ENCODE measurements around the gene EXOSC7. TPM values are rescaled to one million over a fixed set of nuclear protein-coding genes. Genes with fewer than 3 reads are reported as not detected.
A peak's percentile ranks its signal among the peaks of the same experiment; 100 is the strongest.

Gene EXOSC7
- total and polyA plus RNA-seq, 2 of the 4 experiments (the other 2 are of a cell fraction): 61.6 to 62.2 TPM

DNA sequence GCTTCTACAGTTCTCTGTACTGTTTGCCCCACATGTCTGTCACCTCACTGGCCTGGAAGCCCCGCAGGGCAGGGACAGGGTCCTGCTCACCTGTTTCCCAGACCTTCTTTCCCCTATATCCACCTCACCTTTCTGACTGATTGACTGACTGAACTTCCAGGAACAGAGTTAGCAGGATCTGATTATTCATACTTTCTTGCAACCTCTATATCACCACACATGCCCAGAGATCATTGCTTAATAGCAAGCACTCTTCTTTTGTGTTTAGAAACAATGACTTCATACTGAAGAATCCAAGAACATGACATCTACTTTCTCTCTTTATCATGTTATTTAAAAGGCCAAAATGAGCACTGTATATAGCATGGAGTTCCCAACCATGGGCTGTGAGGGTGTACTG, 32.1 kb downstream of the EXOSC7 start:
- H2BK120ac ChIP-seq (ENCODE audit: low read depth, low read length): 0 out of 2 replicates have a peak overlapping the region, but pooled peaks have one; percentile 53
- TF ChIP-seq USF2 (IDR thresholded peaks at IDR 0.05; ENCODE audit: low read depth, low read length) (no peak), BHLHE40 (IDR thresholded peaks at IDR 0.05; ENCODE audit: low read depth, low read length) (peak; percentile 51; the same call in 1 of the 2 replicates), CEBPB (IDR thresholded peaks at IDR 0.05; ENCODE audit: low read depth, low read length) (peak; percentile 96)
- no peak overlapping the region; the same call in 1 of the 2 replicates for H3K56ac ChIP-seq (ENCODE audit: extremely low read depth, insufficient read depth, low read length)
- H3K4me3 ChIP-seq (ENCODE audit: insufficient read depth, low read depth, low read length): no peak overlapping the region
- H3K4me1 ChIP-seq (ENCODE audit: control insufficient read depth, insufficient read depth, low read length): peaks cover 30% of the 10 kb centered on the region
- CTCF ChIA-PET: interaction anchor here (1.3 kb wide), 1 partner anchor 13 kb away, joined by 4 read pairs; no protein-coding TSS in a partner anchor
- H3K79me1 ChIP-seq (ENCODE audit: low read depth in 1 of 2, low read length in 2 of 2): peaks cover 7 to 26% of the 10 kb centered on the region in 2 experiments; a peak in 3 of 4 replicates
- H4K8ac ChIP-seq (ENCODE audit: low read depth in 2 of 2, low read length in 2 of 2): peak overlapping the region in 1 of 2 experiments; percentile 53; a peak in 1 of 4 replicates
- no peak overlapping the region for H3K9ac ChIP-seq (ENCODE audit: low read depth, low read length)
- no TSS peak for BruUV-seq (replicated peaks)
- H3K4ac ChIP-seq (ENCODE audit: low read depth, low read length): peak overlapping the region; percentile 3; the same call in 1 of the 2 replicates
- DNase-seq (peak; percentile 79), ATAC-seq (ENCODE audit: low read depth) (peak; percentile 5; the same call in 1 of the 2 replicates)
- peak overlapping the region; percentile 51; the same call in 1 of the 2 replicates for H3K4me2 ChIP-seq (ENCODE audit: low read depth, low read length)
- H2AFZ ChIP-seq (replicated peaks; ENCODE audit: low read length, poor library complexity): no peak overlapping the region
- intact Hi-C loops (cut with micrococcal nuclease): no loop called here
- no peaks in the 10 kb centered on the region for H3K9me3 ChIP-seq (ENCODE audit: control insufficient read depth, insufficient read depth, low read length)
- H3K27me3 ChIP-seq (ENCODE audit: control insufficient read depth, insufficient read depth, low read length): no peaks in the 10 kb centered on the region
- peaks cover 5% of the 10 kb centered on the region for H4K20me1 ChIP-seq (ENCODE audit: insufficient read depth, low read length)
- no peak overlapping the region for H3K27ac ChIP-seq (ENCODE audit: insufficient read depth, low read length)
- H2AK5ac ChIP-seq (ENCODE audit: low read depth, low read length): peak overlapping the region; percentile 41; the same call in 1 of the 2 replicates
- WGBS, 2 experiments (ENCODE audit: extremely low coverage in 2 of 2, insufficient read length in 1 of 2): 100% methylated on average over 1 of the region's 1 CpG; no CpG with 5 or more reads in 1 of the 2 experiments
- no peak overlapping the region for H2BK15ac ChIP-seq (ENCODE audit: low read depth, low read length)
- H3K36me3 ChIP-seq (ENCODE audit: control insufficient read depth, insufficient read depth, low read length): peaks cover 14% of the 10 kb centered on the region
- no peak overlapping the region for H2BK20ac ChIP-seq (ENCODE audit: low read depth, low read length)
- H3K14ac ChIP-seq (replicated peaks; ENCODE audit: low read depth, low read length): peak overlapping the region; percentile 69; the same call in 1 of the 2 replicates
- POLR2A ChIA-PET (ENCODE audit: unreplicated experiment): no interaction called here
- H4K91ac ChIP-seq (ENCODE audit: insufficient read depth, low read depth, low read length): no peak overlapping the region
- in situ Hi-C loops (cut with MboI; ENCODE audit: low sequenced_read_pairs): no loop called here
- no peak overlapping the region for H3K18ac ChIP-seq (ENCODE audit: low read depth, low read length)
- H2AK9ac ChIP-seq (replicated peaks; ENCODE audit: low read depth, low read length, poor library complexity): peak overlapping the region; percentile 39
- H2BK5ac ChIP-seq (ENCODE audit: low read depth, low read length, poor library complexity, severe bottlenecking): peak overlapping the region; percentile 69
- 0 out of 2 replicates have a peak overlapping the region, but pooled peaks have one; percentile 10 for H4K5ac ChIP-seq (ENCODE audit: low read depth, low read length)
- H3K23ac ChIP-seq (ENCODE audit: low read depth, low read length): no peak overlapping the region
- peaks cover 30% of the 10 kb centered on the region for H3K9me1 ChIP-seq (ENCODE audit: insufficient read depth, low read length)
- dilution Hi-C loops (cut with HindIII; ENCODE audit: low sequenced_read_pairs, unreplicated experiment): no loop called here

Data from IMR-90 (cell line).